ENCODE results near the gene ACTL8. TPM values are rescaled to one million over a fixed set of nuclear protein-coding genes. Genes with fewer than 3 reads are reported as not detected.

ACTL8 gene
- total and polyA plus RNA-seq, 2 of the 4 experiments (the other 2 are of a cell fraction), result under 0.01 to 0.07 TPM

- H3K18ac ChIP-seq (ENCODE audit: low read depth, low read length), result no peak overlapping the region
- POLR2A ChIA-PET (ENCODE audit: unreplicated experiment), result no interaction called here
- intact Hi-C loops (cut with micrococcal nuclease), result no loop called here
These were observed 86.8 kb downstream of the ACTL8 start for GRCh38 chr1:17841944-17842343.

More at GRCh38 chr1:17841944-17842343, 86.8 kb downstream of the ACTL8 start:
- Histone ChIP-seq H2BK5ac (ENCODE audit: low read depth, low read length, poor library complexity, severe bottlenecking) (no peak overlapping the region), H4K8ac (ENCODE audit: low read depth in 2 of 2, low read length in 2 of 2) (no peak overlapping the region), H3K9ac (ENCODE audit: low read depth, low read length) (no peak overlapping the region), H2BK15ac (ENCODE audit: low read depth, low read length) (no peak overlapping the region), H3K27me3 (ENCODE audit: control insufficient read depth, insufficient read depth, low read length) (peaks cover 21% of the 10 kb centered on the region), H3K4me2 (ENCODE audit: low read depth, low read length) (no peak overlapping the region), H3K27ac (ENCODE audit: insufficient read depth, low read length) (no peak overlapping the region), H3K14ac (replicated peaks; ENCODE audit: low read depth, low read length) (no peak overlapping the region), H3K4me1 (ENCODE audit: control insufficient read depth, insufficient read depth, low read length) (no peaks in the 10 kb centered on the region), H3K23ac (ENCODE audit: low read depth, low read length) (no peak overlapping the region), H2AK5ac (ENCODE audit: low read depth, low read length) (no peak overlapping the region), H3K36me3 (ENCODE audit: control insufficient read depth, insufficient read depth, low read length) (no peaks in the 10 kb centered on the region), H3K56ac (ENCODE audit: extremely low read depth, insufficient read depth, low read length) (no peak overlapping the region), H4K20me1 (ENCODE audit: insufficient read depth, low read length) (no peaks in the 10 kb centered on the region), H3K4ac (ENCODE audit: low read depth, low read length) (no peak overlapping the region), H2AK9ac (replicated peaks; ENCODE audit: low read depth, low read length, poor library complexity) (no peak overlapping the region), H3K9me3 (ENCODE audit: control insufficient read depth, insufficient read depth, low read length) (no peaks in the 10 kb centered on the region), H3K79me1 (ENCODE audit: low read depth in 1 of 2, low read length in 2 of 2) (no peaks in the 10 kb centered on the region), H2AFZ (replicated peaks; ENCODE audit: low read length, poor library complexity) (no peak overlapping the region), H3K4me3 (ENCODE audit: insufficient read depth, low read depth, low read length) (no peak overlapping the region), H4K91ac (ENCODE audit: insufficient read depth, low read depth, low read length) (no peak overlapping the region), H2BK20ac (ENCODE audit: low read depth, low read length) (no peak overlapping the region), H3K9me1 (ENCODE audit: insufficient read depth, low read length) (no peaks in the 10 kb centered on the region), H2BK120ac (ENCODE audit: low read depth, low read length) (no peak overlapping the region), H4K5ac (ENCODE audit: low read depth, low read length) (no peak overlapping the region)
- no TSS peak for BruUV-seq (replicated peaks)
- 13% methylated on average over 1 of the region's 2 CpGs; no CpG with 5 or more reads in 1 of the 2 experiments for WGBS, 2 experiments (ENCODE audit: extremely low coverage in 2 of 2, insufficient read length in 1 of 2)
- dilution Hi-C loops (cut with HindIII; ENCODE audit: low sequenced_read_pairs, unreplicated experiment), result no loop called here
- no peak for TF ChIP-seq RFX5 (IDR thresholded peaks at IDR 0.05; ENCODE audit: low read depth, low read length)
- TF ChIP-seq NFE2L2 (IDR thresholded peaks at IDR 0.05; ENCODE audit: low read depth, low read length), result no peak
- ATAC-seq (ENCODE audit: low read depth), result no peak
- no peak for DNase-seq
- in situ Hi-C loops (cut with MboI; ENCODE audit: low sequenced_read_pairs), result no loop called here
- CTCF ChIA-PET, result no interaction called here

Measured in IMR-90 (cell line).